H1 (cell line): Measurements from ENCODE around the gene GALNT13.

Experiments used
- CTCF ChIP-seq, 3 experiments: IDR thresholded peaks; 1 replicate in 2 of 3; 2 replicates in 1 of 3; pipeline versions ENCODE4 v1.5.1 to v1.6.1; 2011; ENCODE audit warnings: low read length in 3 of 3, mild to moderate bottlenecking in 3 of 3, inconsistent platforms in 2 of 3, low read depth in 1 of 3, moderate library complexity in 1 of 3; ENCODE audit not compliant: insufficient read depth in 1 of 3; ENCODE audit errors: control extremely low read depth in 1 of 3
- EP300 ChIP-seq, 2 experiments: IDR thresholded peaks; 1 replicate in 1 of 2; 2 replicates in 1 of 2; pipeline ENCODE4 v1.6.1; 2011 to 2012; ENCODE audit warnings: low read depth in 2 of 2, low read length in 2 of 2, mild to moderate bottlenecking in 2 of 2, borderline replicate concordance in 1 of 2, inconsistent platforms in 1 of 2, moderate library complexity in 1 of 2
- EZH2 ChIP-seq: fragments of 200-600 bp; sonication (generic); IDR thresholded peaks from 2 replicates; pipeline ENCODE4 v1.7.1; 2012; ENCODE audit warnings: low read depth, mild to moderate bottlenecking, moderate library complexity, low read length, inconsistent platforms; ENCODE audit not compliant: severe bottlenecking
- GABPA ChIP-seq: IDR thresholded peaks from 2 replicates; pipeline ENCODE4 v1.6.1; 2011; ENCODE audit warnings: mild to moderate bottlenecking, low read length, moderate library complexity, borderline replicate concordance; ENCODE audit not compliant: insufficient read depth
- JUND ChIP-seq: IDR thresholded peaks from 2 replicates; pipeline ENCODE4 v1.6.1; 2011; ENCODE audit warnings: mild to moderate bottlenecking, improper control_type of control experiment, low read length
- KDM5A ChIP-seq: fragments of 200-600 bp; IDR thresholded peaks from 2 replicates; pipeline ENCODE4 v1.7.1; 2012; ENCODE audit warnings: mild to moderate bottlenecking, low read length, inconsistent platforms, mixed read lengths
- NRF1 ChIP-seq: IDR thresholded peaks from 2 replicates; pipeline ENCODE4 v1.6.1; 2011; ENCODE audit warnings: mild to moderate bottlenecking, low read depth, low read length, improper control_type of control experiment
- POLR2A ChIP-seq, 2 experiments: IDR thresholded peaks; 1 replicate in 1 of 2; 2 replicates in 1 of 2; pipeline ENCODE4 v1.6.1; 2011; ENCODE audit warnings: low read depth in 2 of 2, low read length in 2 of 2, mild to moderate bottlenecking in 2 of 2; ENCODE audit errors: control extremely low read depth in 1 of 2
- POLR2AphosphoS5 ChIP-seq: IDR thresholded peaks from 2 replicates; pipeline ENCODE4 v1.6.1; 2011; ENCODE audit warnings: low read depth, low read length
- RFX5 ChIP-seq: IDR thresholded peaks from 2 replicates; pipeline ENCODE4 v1.6.1; 2011; ENCODE audit warnings: low read depth, low read length, improper control_type of control experiment, borderline replicate concordance
- RNF2 ChIP-seq: fragments of 200-900, 300-1000 bp; sonication (generic); IDR thresholded peaks from 2 replicates; pipeline ENCODE4 v1.7.1; 2016; ENCODE audit warnings: borderline replicate concordance, low read depth, mild to moderate bottlenecking, antibody characterized with exemption, low read length; ENCODE audit not compliant: poor library complexity, severe bottlenecking; ENCODE audit errors: missing control alignments
- USF2 ChIP-seq: IDR thresholded peaks from 2 replicates; pipeline ENCODE4 v1.6.1; 2011; ENCODE audit warnings: low read length, improper control_type of control experiment
- ZNF274 ChIP-seq: IDR thresholded peaks from 2 replicates; pipeline ENCODE4 v1.7.0; 2012; ENCODE audit warnings: low read length, borderline replicate concordance; ENCODE audit errors: extremely low read depth
- TF ChIP-seq, protein P1 (sequence below): IDR thresholded peaks from 2 replicates; pipeline ENCODE4 v1.6.1; 2012; ENCODE audit warnings: inconsistent platforms

GRCh38 chr2:154446324-154446723 is 574.6 kb downstream of the GALNT13 start:
- TF ChIP-seq CTCF (IDR thresholded peaks at IDR 0.05; ENCODE audit: control extremely low read depth in 1 of 3, insufficient read depth in 1 of 3, low read depth in 1 of 3, low read length in 3 of 3) = no peak
- no peak for TF ChIP-seq JUND
- no peak for TF ChIP-seq RNF2
- no peak for TF ChIP-seq POLR2AphosphoS5
- TF ChIP-seq KDM5A = no peak
- no peak for TF ChIP-seq POLR2A (IDR thresholded peaks at IDR 0.05; ENCODE audit: control extremely low read depth in 1 of 2, low read depth in 2 of 2, low read length in 2 of 2)
- no peak for TF ChIP-seq USF2
- TF ChIP-seq RFX5 = no peak
- TF ChIP-seq EZH2 = no peak
- TF ChIP-seq EP300 (IDR thresholded peaks at IDR 0.05; ENCODE audit: borderline replicate concordance in 1 of 2, low read depth in 2 of 2, low read length in 2 of 2) = no peak
- TF ChIP-seq ZNF274 = no peak
- TF ChIP-seq, protein P1, sequence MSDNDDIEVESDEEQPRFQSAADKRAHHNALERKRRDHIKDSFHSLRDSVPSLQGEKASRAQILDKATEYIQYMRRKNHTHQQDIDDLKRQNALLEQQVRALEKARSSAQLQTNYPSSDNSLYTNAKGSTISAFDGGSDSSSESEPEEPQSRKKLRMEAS = no peak
- TF ChIP-seq NRF1 = no peak
- TF ChIP-seq GABPA = no peak
